ENCODE results near the gene RNF144A.

The RNF144A gene

GRCh38 chr2:7044253-7045250 is 127.3 kb downstream of the RNF144A start:
- peak; percentile 78 for DNase-seq (ENCODE audit: low spot score)

- no peak for DNase-seq (ENCODE audit: low spot score)
Observed at GRCh38 chr2:7045601-7046590, 128.7 kb downstream of the RNF144A start.

GRCh38 chr2:7047661-7048060 is 130.4 kb downstream of the RNF144A start:
- no peak for DNase-seq (ENCODE audit: low spot score)

- DNase-seq (ENCODE audit: low spot score), result no peak
Observed at GRCh38 chr2:7048762-7049294, 131.6 kb downstream of the RNF144A start.

GRCh38 chr2:7052404-7052803 is 135.2 kb downstream of the RNF144A start:
- peak; percentile 79 for DNase-seq (ENCODE audit: low spot score)

- DNase-seq (ENCODE audit: low spot score), result no peak
Observed at GRCh38 chr2:7053650-7054265, 136.5 kb downstream of the RNF144A start.

- no peak for DNase-seq (ENCODE audit: low spot score)
Observed at GRCh38 chr2:7057865-7058400, 140.7 kb downstream of the RNF144A start.

GRCh38 chr2:7060156-7060555 is 142.9 kb downstream of the RNF144A start:
- no peak for DNase-seq (ENCODE audit: low spot score)

- no peak for DNase-seq (ENCODE audit: low spot score)
Observed at GRCh38 chr2:7060631-7061449, 143.6 kb downstream of the RNF144A start.

- DNase-seq (ENCODE audit: low spot score), result no peak
Observed at GRCh38 chr2:7061450-7061789, 144.2 kb downstream of the RNF144A start.

GRCh38 chr2:7061921-7062320 is 144.7 kb downstream of the RNF144A start:
- DNase-seq (ENCODE audit: low spot score), result no peak

- no peak for DNase-seq (ENCODE audit: low spot score)
Observed at GRCh38 chr2:7063789-7064188, 146.6 kb downstream of the RNF144A start.

GRCh38 chr2:7068457-7068856 is 151.2 kb downstream of the RNF144A start:
- DNase-seq (ENCODE audit: low spot score), result no peak

- no peak for DNase-seq (ENCODE audit: low spot score)
Observed at GRCh38 chr2:7070483-7070882, 153.3 kb downstream of the RNF144A start.

GRCh38 chr2:7071154-7071553 is 153.9 kb downstream of the RNF144A start:
- DNase-seq (ENCODE audit: low spot score), result no peak

GRCh38 chr2:7071916-7072556 is 154.8 kb downstream of the RNF144A start:
- DNase-seq (ENCODE audit: low spot score), result no peak

GRCh38 chr2:7073901-7074300 is 156.7 kb downstream of the RNF144A start:
- no peak for DNase-seq (ENCODE audit: low spot score)

GRCh38 chr2:7075834-7076233 is 158.6 kb downstream of the RNF144A start:
- no peak for DNase-seq (ENCODE audit: low spot score)

- DNase-seq (ENCODE audit: low spot score), result no peak
Observed at GRCh38 chr2:7077660-7078267, 160.6 kb downstream of the RNF144A start.

Measured in germinal center (tissue), 1 donor.